ENCODE data around the gene GRIK1. TPM values are rescaled to one million over a fixed set of nuclear protein-coding genes. Genes with fewer than 3 reads are reported as not detected.

Gene GRIK1
- total and polyA plus RNA-seq, 12 donors: not detected

- Histone ChIP-seq H3K36me3 (no peaks in the 10 kb centered on the region), H3K27ac (no peak overlapping the region), H3K27me3 (no peaks in the 10 kb centered on the region), H3K4me1 (peaks cover 0 to 17% (median 0%) of the 10 kb centered on the region in 9 donors), H3K9me3 (no peaks in the 10 kb centered on the region), H3K4me3 (no peak overlapping the region)
- TF ChIP-seq CTCF (IDR thresholded peaks at IDR 0.05): no peak
- DNase-seq (no peak), ATAC-seq (no peak)
- intact Hi-C loops (cut with DNase I): no loop called here
- WGBS, 2 donors: 88 to 92% methylated on average over 5 of the region's 5 CpGs
These were observed 298.7 kb downstream of the GRIK1 start for GRCh38 chr21:29641001-29641634.

- intact Hi-C loops (cut with DNase I): no loop called here
- ATAC-seq (no peak), DNase-seq (no peak)
- no peak overlapping the region for H3K4me3 ChIP-seq
- H3K27me3 ChIP-seq: no peaks in the 10 kb centered on the region
- no peak for TF ChIP-seq CTCF (IDR thresholded peaks at IDR 0.05)
- 61 to 76% methylated on average over 2 of the region's 2 CpGs for WGBS, 2 donors
- no peaks in the 10 kb centered on the region for H3K36me3 ChIP-seq
- H3K4me1 ChIP-seq: peaks cover 0 to 17% (median 0%) of the 10 kb centered on the region in 9 donors
- H3K27ac ChIP-seq: peak overlapping the region in 1 of 10 donors; percentile 42
- H3K9me3 ChIP-seq: no peaks in the 10 kb centered on the region
These were observed 299.7 kb downstream of the GRIK1 start for GRCh38 chr21:29640080-29640508.

GRCh38 chr21:29639366-29640079 is 300.3 kb downstream of the GRIK1 start:
- 88 to 90% methylated on average over 5 of the region's 5 CpGs for WGBS, 2 donors
- H3K27ac ChIP-seq: peak overlapping the region in 1 of 10 donors; percentile 42
- ATAC-seq (no peak), DNase-seq (no peak)
- no peak for TF ChIP-seq CTCF (IDR thresholded peaks at IDR 0.05)
- intact Hi-C loops (cut with DNase I): no loop called here
- H3K36me3 ChIP-seq: no peaks in the 10 kb centered on the region
- no peaks in the 10 kb centered on the region for H3K27me3 ChIP-seq
- peaks cover 0 to 17% (median 0%) of the 10 kb centered on the region in 9 donors for H3K4me1 ChIP-seq
- H3K4me3 ChIP-seq: no peak overlapping the region
- H3K9me3 ChIP-seq: no peaks in the 10 kb centered on the region

- H3K4me3 ChIP-seq: no peak overlapping the region
- no peaks in the 10 kb centered on the region for H3K36me3 ChIP-seq
- TF ChIP-seq CTCF (IDR thresholded peaks at IDR 0.05): no peak
- WGBS, 2 donors: 46 to 74% methylated on average over 2 of the region's 2 CpGs
- H3K27me3 ChIP-seq: no peaks in the 10 kb centered on the region
- DNase-seq: no peak
- no peak for ATAC-seq
- peak overlapping the region in 1 of 10 donors; percentile 42 for H3K27ac ChIP-seq
- intact Hi-C loops (cut with DNase I): no loop called here
- H3K9me3 ChIP-seq: no peaks in the 10 kb centered on the region
- H3K4me1 ChIP-seq: peaks cover 0 to 17% (median 0%) of the 10 kb centered on the region in 9 donors
These were observed 301.0 kb downstream of the GRIK1 start for GRCh38 chr21:29638761-29639327.

Data from heart right ventricle (tissue), 16 donors.